OCI-LY1 (cell line): Measurements from ENCODE around the gene CS.

Experiments used
- H2AFZ ChIP-seq: fragments of 200-600 bp; sonication (generic), shearing (Covaris generic); 2 replicates; pipeline ENCODE4 v1.6.0; 2014; ENCODE audit warnings: antibody characterized with exemption, mild to moderate bottlenecking, low read length
- H3F3A ChIP-seq: fragments of 200-600 bp; sonication (generic), shearing (Covaris generic); 2 replicates; pipeline ENCODE4 v1.6.0; 2014; ENCODE audit warnings: mild to moderate bottlenecking, antibody characterized with exemption, low read length, moderate library complexity; ENCODE audit not compliant: insufficient read depth
- H3K27ac ChIP-seq: fragments of 200-600 bp; sonication (generic); 2 replicates; pipeline ENCODE4 v1.5.1; 2014; ENCODE audit warnings: low read length, mixed run types, mild to moderate bottlenecking, low read depth; ENCODE audit not compliant: poor library complexity, severe bottlenecking
- H3K27me3 ChIP-seq: fragments of 200-600 bp; sonication (generic); 2 replicates; pipeline ENCODE4 v1.6.0; 2014; ENCODE audit warnings: antibody characterized with exemption, mild to moderate bottlenecking, low read length, moderate library complexity; ENCODE audit not compliant: insufficient read depth
- H3K36me3 ChIP-seq: fragments of 200-600 bp; sonication (generic); 2 replicates; pipeline ENCODE4 v1.6.1; 2014; ENCODE audit warnings: mild to moderate bottlenecking, antibody characterized with exemption, low read length, moderate library complexity, mixed read lengths; ENCODE audit not compliant: insufficient read depth
- H3K4me1 ChIP-seq: fragments of 200-600 bp; sonication (generic); 2 replicates; pipeline ENCODE4 v1.5.1; 2014; ENCODE audit warnings: mild to moderate bottlenecking, low read length, moderate library complexity; ENCODE audit not compliant: insufficient read depth, severe bottlenecking
- H3K4me2 ChIP-seq: fragments of 200-600 bp; sonication (generic), shearing (Covaris generic); 2 replicates; pipeline ENCODE4 v1.6.1; 2014; ENCODE audit warnings: low read length
- H3K4me3 ChIP-seq: fragments of 200-600 bp; sonication (generic); 2 replicates; pipeline ENCODE4 v1.5.1; 2014; ENCODE audit warnings: low read length, low read depth, mild to moderate bottlenecking, mixed read lengths; ENCODE audit not compliant: poor library complexity, severe bottlenecking
- H3K79me2 ChIP-seq: fragments of 200-600 bp; shearing (Covaris generic); 2 replicates; pipeline ENCODE4 v1.6.1; 2016; ENCODE audit warnings: mixed run types, low read length, mixed read lengths; ENCODE audit not compliant: insufficient read depth
- H3K9ac ChIP-seq: fragments of 200-600 bp; sonication (generic), shearing (Covaris generic); 2 replicates; pipeline ENCODE4 v1.6.1; 2014; ENCODE audit warnings: mild to moderate bottlenecking, low read length, mixed read lengths
- H3K9me2 ChIP-seq: fragments of 200-600 bp; sonication (generic), shearing (Covaris generic); 2 replicates; pipeline ENCODE4 v1.6.1; 2014; ENCODE audit warnings: low read depth, mild to moderate bottlenecking, low read length, mixed read lengths
- H3K9me3 ChIP-seq: fragments of 200-600 bp; shearing (Covaris generic); 2 replicates; pipeline ENCODE4 v1.6.1; 2014; ENCODE audit warnings: low read length, mixed read lengths
- H4K20me1 ChIP-seq: fragments of 200-600 bp; sonication (generic), shearing (Covaris generic); 2 replicates; pipeline ENCODE4 v1.6.0; 2016; ENCODE audit warnings: mild to moderate bottlenecking, low read length; ENCODE audit not compliant: insufficient read depth
- EZH2 ChIP-seq: fragments of 200-600 bp; sonication (generic), shearing (Covaris generic); IDR thresholded peaks from 2 replicates; pipeline ENCODE4 v1.8.0; 2017; ENCODE audit warnings: borderline replicate concordance, mixed run types, mild to moderate bottlenecking, antibody characterized with exemption, low read length, moderate library complexity, mixed read lengths
- TF ChIP-seq, protein P1 (sequence below): fragments of 200-600 bp; sonication (generic), shearing (Covaris generic); IDR thresholded peaks from 2 replicates; pipeline ENCODE4 v1.5.1; 2017; ENCODE audit warnings: mild to moderate bottlenecking, antibody characterized with exemption, low read length, moderate library complexity, mixed read lengths

Gene CS

DNA sequence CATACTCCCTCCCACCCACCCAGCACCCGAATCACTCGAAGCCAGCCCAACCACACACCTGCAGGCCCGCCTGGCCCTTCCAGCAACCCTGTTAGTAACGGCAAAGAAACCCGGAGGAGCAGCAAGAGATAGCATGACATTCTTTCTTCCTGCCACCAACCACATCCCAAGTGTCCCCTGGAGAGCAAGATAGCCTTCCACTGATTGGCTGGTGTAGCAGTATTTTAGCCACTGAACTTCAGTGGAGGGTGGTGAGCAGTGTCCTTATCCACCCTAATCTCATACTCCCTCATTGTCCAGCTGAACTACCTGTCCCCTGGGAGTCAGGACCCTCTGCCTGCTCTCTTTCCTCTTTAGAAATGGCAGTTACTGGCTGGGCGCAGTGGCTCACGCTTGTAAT lies 71.0 kb downstream of the CS start:
- Histone ChIP-seq H3K79me2 (no peaks in the 10 kb centered on the region), H3K4me2 (no peak overlapping the region)

DNA sequence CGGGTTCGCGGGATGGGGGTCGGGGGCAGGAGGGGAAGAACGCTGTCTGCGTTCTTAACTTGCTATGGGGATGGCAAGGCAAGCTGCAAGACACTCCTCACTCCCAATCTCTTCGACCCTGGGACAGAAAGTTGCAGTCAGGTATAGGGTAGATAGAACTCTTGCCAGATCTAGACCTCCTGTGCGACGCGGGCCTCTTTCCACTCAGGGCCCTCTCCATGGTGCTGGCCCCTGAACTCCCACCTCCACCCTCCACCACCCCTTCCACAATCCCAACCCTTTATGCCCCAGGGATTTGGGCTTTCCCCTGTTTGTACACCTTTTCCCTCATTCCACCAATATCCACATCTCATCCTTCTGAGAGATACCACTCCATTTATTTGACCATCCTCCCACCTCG lies 75.2 kb downstream of the CS start:
- H2AFZ ChIP-seq, result no peak overlapping the region
- H3K36me3 ChIP-seq, result no peaks in the 10 kb centered on the region
- no peaks in the 10 kb centered on the region for H3F3A ChIP-seq
- H3K4me3 ChIP-seq, result peak overlapping the region; percentile 84
- peaks cover 42% of the 10 kb centered on the region for H3K4me1 ChIP-seq
- TF ChIP-seq EZH2, result no peak
- TF ChIP-seq, protein P1, sequence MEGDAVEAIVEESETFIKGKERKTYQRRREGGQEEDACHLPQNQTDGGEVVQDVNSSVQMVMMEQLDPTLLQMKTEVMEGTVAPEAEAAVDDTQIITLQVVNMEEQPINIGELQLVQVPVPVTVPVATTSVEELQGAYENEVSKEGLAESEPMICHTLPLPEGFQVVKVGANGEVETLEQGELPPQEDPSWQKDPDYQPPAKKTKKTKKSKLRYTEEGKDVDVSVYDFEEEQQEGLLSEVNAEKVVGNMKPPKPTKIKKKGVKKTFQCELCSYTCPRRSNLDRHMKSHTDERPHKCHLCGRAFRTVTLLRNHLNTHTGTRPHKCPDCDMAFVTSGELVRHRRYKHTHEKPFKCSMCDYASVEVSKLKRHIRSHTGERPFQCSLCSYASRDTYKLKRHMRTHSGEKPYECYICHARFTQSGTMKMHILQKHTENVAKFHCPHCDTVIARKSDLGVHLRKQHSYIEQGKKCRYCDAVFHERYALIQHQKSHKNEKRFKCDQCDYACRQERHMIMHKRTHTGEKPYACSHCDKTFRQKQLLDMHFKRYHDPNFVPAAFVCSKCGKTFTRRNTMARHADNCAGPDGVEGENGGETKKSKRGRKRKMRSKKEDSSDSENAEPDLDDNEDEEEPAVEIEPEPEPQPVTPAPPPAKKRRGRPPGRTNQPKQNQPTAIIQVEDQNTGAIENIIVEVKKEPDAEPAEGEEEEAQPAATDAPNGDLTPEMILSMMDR, result no peak
- no peaks in the 10 kb centered on the region for H3K27me3 ChIP-seq
- peak overlapping the region; percentile 95 for H3K4me2 ChIP-seq
- no peaks in the 10 kb centered on the region for H4K20me1 ChIP-seq
- peak overlapping the region; percentile 64 for H3K27ac ChIP-seq
- no peaks in the 10 kb centered on the region for H3K9me2 ChIP-seq
- H3K9ac ChIP-seq, result peak overlapping the region; percentile 76
- H3K79me2 ChIP-seq, result 0 out of 2 replicates have a peak, but pooled peaks cover 5% of the 10 kb centered on the region
- no peaks in the 10 kb centered on the region for H3K9me3 ChIP-seq

More for the DNA sequence above, 71.0 kb downstream of the CS start:
- no peak overlapping the region for H2AFZ ChIP-seq
- H4K20me1 ChIP-seq, result no peaks in the 10 kb centered on the region
- H3K9me2 ChIP-seq, result no peaks in the 10 kb centered on the region
- H3K27ac ChIP-seq, result no peak overlapping the region
- no peaks in the 10 kb centered on the region for H3K9me3 ChIP-seq
- H3K9ac ChIP-seq, result no peak overlapping the region
- no peaks in the 10 kb centered on the region for H3F3A ChIP-seq
- H3K27me3 ChIP-seq, result no peaks in the 10 kb centered on the region
- peaks cover 12% of the 10 kb centered on the region for H3K4me1 ChIP-seq
- H3K36me3 ChIP-seq, result no peaks in the 10 kb centered on the region
- TF ChIP-seq EZH2, result no peak
- TF ChIP-seq, protein P1, result no peak
- no peak overlapping the region for H3K4me3 ChIP-seq

DNA sequence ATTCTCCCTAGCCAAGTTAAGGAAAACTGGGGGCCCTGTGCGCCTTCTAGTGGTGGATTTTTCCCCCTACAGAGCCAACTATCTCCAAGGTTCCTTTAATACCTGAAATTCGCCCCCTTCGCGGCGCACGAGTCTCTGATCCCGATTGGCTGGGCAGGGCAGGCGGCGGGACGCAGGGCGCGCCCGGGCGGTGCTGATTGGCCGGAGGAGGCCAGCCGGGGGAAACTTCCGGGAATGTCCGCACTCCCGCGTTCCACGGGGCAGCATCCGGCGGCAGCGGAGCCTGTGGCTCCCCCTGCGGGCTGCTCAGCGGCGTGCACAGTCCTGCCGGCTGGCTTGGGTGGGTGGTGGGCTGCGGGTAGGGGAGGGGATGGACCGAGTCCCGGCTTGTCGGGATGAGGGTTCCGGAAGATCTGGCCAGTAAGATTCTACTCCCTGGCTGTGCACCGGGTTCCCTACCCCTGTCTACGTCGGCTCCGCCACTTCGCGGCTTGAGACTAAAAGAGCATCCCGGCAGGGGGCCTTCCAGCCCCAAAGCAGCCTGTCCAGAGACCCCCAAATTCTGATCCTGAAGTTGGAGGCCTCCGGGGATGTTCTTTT lies 75.9 kb downstream of the CS start, which contains the start of gene NABP2:
NABP2 (plus strand) TSS at position 241 of the 600 bp plus-strand sequence. CDS start 515 bp downstream, outside the sequence.
- Histone ChIP-seq H4K20me1 (no peaks in the 10 kb centered on the region), H3F3A (no peaks in the 10 kb centered on the region), H3K9ac (peak within 1 kb of the TSS; percentile 76), H3K9me3 (no peaks in the 10 kb centered on the region), H3K27me3 (no peaks in the 10 kb centered on the region), H3K27ac (peak within 1 kb of the TSS; percentile 84), H3K4me2 (peak within 1 kb of the TSS; percentile 95), H3K9me2 (no peaks in the 10 kb centered on the region), H3K4me3 (peak within 1 kb of the TSS; percentile 84), H3K4me1 (peaks cover 42% of the 10 kb centered on the region), H2AFZ (peak within 1 kb of the TSS; percentile 52), H3K36me3 (no peaks in the 10 kb centered on the region), H3K79me2 (0 out of 2 replicates have a peak, but pooled peaks cover 5% of the 10 kb centered on the region)
- TF ChIP-seq EZH2, result no peak
- TF ChIP-seq, protein P1, result peak; percentile 91
